MM.1S (cell line): Measurements from ENCODE around the gene WDR48.

Experiments
- DNase-seq: peaks from one replicate; pipeline ENCODE4 v3.0.0-alpha.2; 2015
- H2AFZ ChIP-seq: fragments of 300-600 bp; sonication (generic); 2 replicates; pipeline ENCODE4 v1.6.0; 2016; ENCODE audit warnings: antibody characterized with exemption, low read length
- H3F3A ChIP-seq: fragments of 300-600 bp; sonication (generic); 2 replicates; pipeline ENCODE4 v1.6.1; 2016; ENCODE audit warnings: mild to moderate bottlenecking, antibody characterized with exemption, low read length, moderate library complexity, mixed read lengths; ENCODE audit not compliant: insufficient read depth
- H3K27ac ChIP-seq: fragments of 300-600 bp; sonication (generic); 2 replicates; pipeline ENCODE4 v1.5.1; 2016; ENCODE audit warnings: mild to moderate bottlenecking, low read length
- H3K27me3 ChIP-seq: fragments of 300-600 bp; sonication (generic); replicated peaks from 2 replicates; pipeline ENCODE4 v1.6.0; 2016; ENCODE audit warnings: low read length; ENCODE audit not compliant: insufficient read depth
- H3K36me3 ChIP-seq: fragments of 300-600 bp; sonication (generic); replicated peaks from 2 replicates; pipeline ENCODE4 v1.6.1; 2016; ENCODE audit warnings: mild to moderate bottlenecking, low read length, mixed read lengths; ENCODE audit not compliant: insufficient read depth
- H3K4me1 ChIP-seq: fragments of 300-600 bp; sonication (generic); 2 replicates; pipeline ENCODE4 v1.6.1; 2016; ENCODE audit warnings: low read length, mixed read lengths
- H3K4me2 ChIP-seq: fragments of 300-600 bp; sonication (generic); 2 replicates; pipeline ENCODE4 v1.6.0; 2016; ENCODE audit warnings: low read depth, low read length
- H3K4me3 ChIP-seq: fragments of 300-600 bp; sonication (generic); 2 replicates; pipeline ENCODE4 v1.5.1; 2016; ENCODE audit warnings: low read length, mixed read lengths
- H3K79me2 ChIP-seq: fragments of 300-600 bp; sonication (generic); 2 replicates; pipeline ENCODE4 v1.6.1; 2016; ENCODE audit warnings: mixed run types, low read length, mixed read lengths
- H3K9ac ChIP-seq: fragments of 300-600 bp; sonication (generic); 2 replicates; pipeline ENCODE4 v1.6.1; 2016; ENCODE audit warnings: low read length, mixed read lengths
- H3K9me2 ChIP-seq: fragments of 300-600 bp; sonication (generic); replicated peaks from 2 replicates; pipeline ENCODE4 v1.6.1; 2016; ENCODE audit warnings: mild to moderate bottlenecking, low read length, mixed read lengths; ENCODE audit not compliant: insufficient read depth
- H3K9me3 ChIP-seq: fragments of 300-600 bp; sonication (generic); replicated peaks from 2 replicates; pipeline ENCODE4 v1.6.1; 2016; ENCODE audit warnings: mild to moderate bottlenecking, low read length, mixed read lengths; ENCODE audit not compliant: insufficient read depth
- H4K20me1 ChIP-seq: fragments of 300-600 bp; sonication (generic); 2 replicates; pipeline ENCODE4 v1.6.1; 2016; ENCODE audit warnings: mild to moderate bottlenecking, low read length, moderate library complexity, mixed read lengths; ENCODE audit not compliant: insufficient read depth
- EZH2 ChIP-seq: fragments of 300-600 bp; sonication (generic); optimal IDR thresholded peaks from 2 replicates; pipeline ENCODE3; 2017; ENCODE audit warnings: low read depth, mild to moderate bottlenecking, antibody characterized with exemption, low read length, mixed read lengths
- EZH2phosphoT487 ChIP-seq: fragments of 300-600 bp; sonication (generic); IDR thresholded peaks from 2 replicates; pipeline ENCODE4 v1.6.1; 2018; ENCODE audit warnings: antibody characterized with exemption, low read length
- TF ChIP-seq, protein P1 (sequence below): fragments of 300-600 bp; sonication (generic); IDR thresholded peaks from 2 replicates; pipeline ENCODE4 v1.5.1; 2016; ENCODE audit warnings: antibody characterized with exemption, low read length, mixed read lengths

WDR48 gene

GRCh38 chr3:39094851-39095677 lies 43.2 kb downstream of the WDR48 start:
- no peaks in the 10 kb centered on the region; the same call in 1 of the 2 replicates for H3K36me3 ChIP-seq
- no peak overlapping the region for H3K27ac ChIP-seq
- no peaks in the 10 kb centered on the region for H3K79me2 ChIP-seq
- no peaks in the 10 kb centered on the region for H3K4me1 ChIP-seq
- H3K27me3 ChIP-seq, result no peaks in the 10 kb centered on the region
- no peaks in the 10 kb centered on the region for H3K9me3 ChIP-seq
- no peak for DNase-seq
- H3K4me2 ChIP-seq, result no peak overlapping the region
- no peak overlapping the region for H3K4me3 ChIP-seq
- no peaks in the 10 kb centered on the region for H4K20me1 ChIP-seq
- TF ChIP-seq, protein P1, sequence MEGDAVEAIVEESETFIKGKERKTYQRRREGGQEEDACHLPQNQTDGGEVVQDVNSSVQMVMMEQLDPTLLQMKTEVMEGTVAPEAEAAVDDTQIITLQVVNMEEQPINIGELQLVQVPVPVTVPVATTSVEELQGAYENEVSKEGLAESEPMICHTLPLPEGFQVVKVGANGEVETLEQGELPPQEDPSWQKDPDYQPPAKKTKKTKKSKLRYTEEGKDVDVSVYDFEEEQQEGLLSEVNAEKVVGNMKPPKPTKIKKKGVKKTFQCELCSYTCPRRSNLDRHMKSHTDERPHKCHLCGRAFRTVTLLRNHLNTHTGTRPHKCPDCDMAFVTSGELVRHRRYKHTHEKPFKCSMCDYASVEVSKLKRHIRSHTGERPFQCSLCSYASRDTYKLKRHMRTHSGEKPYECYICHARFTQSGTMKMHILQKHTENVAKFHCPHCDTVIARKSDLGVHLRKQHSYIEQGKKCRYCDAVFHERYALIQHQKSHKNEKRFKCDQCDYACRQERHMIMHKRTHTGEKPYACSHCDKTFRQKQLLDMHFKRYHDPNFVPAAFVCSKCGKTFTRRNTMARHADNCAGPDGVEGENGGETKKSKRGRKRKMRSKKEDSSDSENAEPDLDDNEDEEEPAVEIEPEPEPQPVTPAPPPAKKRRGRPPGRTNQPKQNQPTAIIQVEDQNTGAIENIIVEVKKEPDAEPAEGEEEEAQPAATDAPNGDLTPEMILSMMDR, result no peak
- TF ChIP-seq EZH2, result no peak
- TF ChIP-seq EZH2phosphoT487, result no peak
- peaks cover 5% of the 10 kb centered on the region; the same call in 1 of the 2 replicates for H3F3A ChIP-seq
- no peak overlapping the region for H2AFZ ChIP-seq
- no peaks in the 10 kb centered on the region for H3K9me2 ChIP-seq
- no peak overlapping the region for H3K9ac ChIP-seq

DNA sequence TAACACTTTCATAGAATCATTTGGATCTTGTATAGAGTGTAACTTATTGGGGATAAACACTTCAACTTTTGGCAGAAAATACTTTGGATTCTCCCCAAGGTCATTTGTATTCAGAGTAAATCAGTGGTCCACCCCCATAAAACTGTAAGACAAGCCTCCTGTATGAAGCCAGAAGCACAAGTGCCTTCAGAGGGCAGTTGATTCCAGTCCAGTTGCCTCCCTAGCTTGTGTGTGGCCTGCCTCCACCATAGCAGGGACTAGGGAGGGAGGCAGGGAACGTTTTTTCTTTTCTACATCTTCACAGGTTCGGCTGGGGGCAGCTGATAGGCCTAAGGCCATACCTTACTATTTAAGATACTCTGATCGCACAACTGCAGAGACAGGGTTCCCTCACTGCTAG lies 44.0 kb downstream of the WDR48 start:
- H3K4me3 ChIP-seq, result no peak overlapping the region
- no peaks in the 10 kb centered on the region for H3K4me1 ChIP-seq
- H2AFZ ChIP-seq, result no peak overlapping the region
- TF ChIP-seq EZH2 (no peak), EZH2phosphoT487 (no peak)
- TF ChIP-seq, protein P1, result no peak
- no peak overlapping the region for H3K4me2 ChIP-seq
- no peaks in the 10 kb centered on the region; the same call in 1 of the 2 replicates for H3K36me3 ChIP-seq
- H3K9ac ChIP-seq, result no peak overlapping the region
- H4K20me1 ChIP-seq, result no peaks in the 10 kb centered on the region
- no peak for DNase-seq
- H3K9me2 ChIP-seq, result no peaks in the 10 kb centered on the region
- H3K9me3 ChIP-seq, result no peaks in the 10 kb centered on the region
- H3K27me3 ChIP-seq, result no peaks in the 10 kb centered on the region
- 0 out of 2 replicates have a peak, but pooled peaks cover 1% of the 10 kb centered on the region for H3F3A ChIP-seq
- 0 out of 2 replicates have a peak, but pooled peaks cover 3% of the 10 kb centered on the region for H3K79me2 ChIP-seq
- no peak overlapping the region for H3K27ac ChIP-seq

- H3K4me3 ChIP-seq, result no peak overlapping the region
- H3K9ac ChIP-seq, result no peak overlapping the region
- H3K36me3 ChIP-seq, result no peaks in the 10 kb centered on the region; the same call in 1 of the 2 replicates
- no peaks in the 10 kb centered on the region for H3K4me1 ChIP-seq
- no peak overlapping the region for H3K4me2 ChIP-seq
- no peaks in the 10 kb centered on the region for H3K9me2 ChIP-seq
- no peaks in the 10 kb centered on the region for H3K9me3 ChIP-seq
- H3K79me2 ChIP-seq, result 0 out of 2 replicates have a peak, but pooled peaks cover 5% of the 10 kb centered on the region
- no peak overlapping the region for H2AFZ ChIP-seq
- no peaks in the 10 kb centered on the region for H3F3A ChIP-seq
- H3K27ac ChIP-seq, result no peak overlapping the region
- H3K27me3 ChIP-seq, result no peaks in the 10 kb centered on the region
- H4K20me1 ChIP-seq, result no peaks in the 10 kb centered on the region
- DNase-seq, result no peak
- TF ChIP-seq EZH2phosphoT487 (no peak), EZH2 (no peak)
- TF ChIP-seq, protein P1, result no peak
Measured at GRCh38 chr3:39096775-39097174, 45.0 kb downstream of the WDR48 start.
